ENCODE results near the gene SLC25A47. TPM values are rescaled to one million over a fixed set of nuclear protein-coding genes. Genes with fewer than 3 reads are reported as not detected.
"Not testable (repeated sequence)": the region's sequence is repeated elsewhere in the genome, so short reads cannot be mapped to it uniquely, and the experiment has no call there.

The SLC25A47 gene
- total RNA-seq, 2 donors from 2014 or later: not detected

DNA sequence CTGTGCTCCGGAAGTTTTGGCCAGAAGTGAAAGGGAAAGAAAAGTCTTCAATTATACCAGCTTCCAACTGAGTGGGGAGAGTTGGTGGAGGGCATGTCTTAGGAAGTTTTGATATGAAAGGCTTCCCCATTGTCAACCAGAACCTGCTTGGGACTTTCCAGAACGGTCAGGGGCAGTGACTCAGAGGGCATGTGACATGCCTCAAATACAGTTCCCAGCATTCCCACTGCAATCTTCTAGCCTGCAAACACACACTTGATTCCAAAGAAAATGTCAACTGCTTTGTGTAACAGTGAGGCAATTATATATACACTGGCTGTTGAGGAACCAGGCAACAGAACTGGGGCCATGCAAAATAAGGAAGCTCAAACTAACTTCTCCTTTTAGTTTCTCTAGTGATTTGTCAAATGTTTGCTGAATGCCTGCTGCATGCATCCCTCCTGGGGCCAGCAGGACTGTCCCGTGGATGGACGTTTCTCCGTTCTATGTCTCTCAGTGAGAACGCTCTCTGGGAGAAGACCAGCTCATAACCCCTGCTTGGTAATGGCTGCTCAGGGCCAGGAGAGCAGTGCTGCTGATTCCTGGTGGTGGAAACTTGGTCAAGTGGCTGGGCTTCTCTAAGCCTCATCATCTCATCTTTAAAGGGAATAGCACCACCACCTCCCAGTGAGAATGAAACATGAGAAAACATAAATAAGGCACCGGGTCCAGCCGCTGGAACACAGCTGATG lies 18.3 kb downstream of the SLC25A47 start:
- peaks cover 23% of the 10 kb centered on the region for H3K36me3 ChIP-seq
- peak; percentile 94 for ATAC-seq (ENCODE audit: insufficient number of reproducible peaks, low FRiP score, low read depth)

DNA sequence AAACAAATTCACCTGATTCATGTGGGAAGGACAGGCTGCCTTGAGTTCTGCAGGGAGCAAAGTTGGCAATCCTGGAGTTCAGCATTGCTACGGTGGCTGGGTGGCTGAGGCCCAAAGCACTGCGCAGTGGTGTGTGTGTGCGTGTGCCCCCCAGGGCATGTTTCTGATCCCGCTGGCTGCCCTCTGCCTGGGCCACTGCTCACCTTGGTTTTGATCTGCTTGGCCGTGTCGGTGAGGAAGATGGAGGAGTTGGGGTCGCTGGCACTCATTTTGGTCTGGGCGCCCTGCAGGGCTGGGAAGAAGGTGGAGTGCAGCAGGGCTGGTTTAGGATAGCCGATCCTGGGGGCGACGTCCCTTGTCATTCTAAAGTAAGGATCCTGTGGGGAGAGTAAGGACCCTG lies 19.1 kb downstream of the SLC25A47 start:
- Histone ChIP-seq H3K4me1 (ENCODE audit: control insufficient read depth in 1 of 2, low read depth in 2 of 2) (peaks cover 14 to 31% of the 10 kb centered on the region in 2 donors), H3K27ac (peak overlapping the region; percentile 83), H3K4me3 (no peak overlapping the region), H3K36me3 (peaks cover 17% of the 10 kb centered on the region), H3K27me3 (replicated peaks; ENCODE audit: insufficient read depth) (no peaks in the 10 kb centered on the region), H3K9me3 (no peaks in the 10 kb centered on the region)
- no peak for DNase-seq (ENCODE audit: low spot score)
- no peak for ATAC-seq (ENCODE audit: insufficient number of reproducible peaks, low FRiP score, low read depth)
- TF ChIP-seq, protein P1, sequence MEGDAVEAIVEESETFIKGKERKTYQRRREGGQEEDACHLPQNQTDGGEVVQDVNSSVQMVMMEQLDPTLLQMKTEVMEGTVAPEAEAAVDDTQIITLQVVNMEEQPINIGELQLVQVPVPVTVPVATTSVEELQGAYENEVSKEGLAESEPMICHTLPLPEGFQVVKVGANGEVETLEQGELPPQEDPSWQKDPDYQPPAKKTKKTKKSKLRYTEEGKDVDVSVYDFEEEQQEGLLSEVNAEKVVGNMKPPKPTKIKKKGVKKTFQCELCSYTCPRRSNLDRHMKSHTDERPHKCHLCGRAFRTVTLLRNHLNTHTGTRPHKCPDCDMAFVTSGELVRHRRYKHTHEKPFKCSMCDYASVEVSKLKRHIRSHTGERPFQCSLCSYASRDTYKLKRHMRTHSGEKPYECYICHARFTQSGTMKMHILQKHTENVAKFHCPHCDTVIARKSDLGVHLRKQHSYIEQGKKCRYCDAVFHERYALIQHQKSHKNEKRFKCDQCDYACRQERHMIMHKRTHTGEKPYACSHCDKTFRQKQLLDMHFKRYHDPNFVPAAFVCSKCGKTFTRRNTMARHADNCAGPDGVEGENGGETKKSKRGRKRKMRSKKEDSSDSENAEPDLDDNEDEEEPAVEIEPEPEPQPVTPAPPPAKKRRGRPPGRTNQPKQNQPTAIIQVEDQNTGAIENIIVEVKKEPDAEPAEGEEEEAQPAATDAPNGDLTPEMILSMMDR (IDR thresholded peaks at IDR 0.05): no peak

More for the DNA sequence above, 18.3 kb downstream of the SLC25A47 start:
- TF ChIP-seq, protein P1 (IDR thresholded peaks at IDR 0.05): no peak
- peak overlapping the region; percentile 83 for H3K27ac ChIP-seq
- no peaks in the 10 kb centered on the region for H3K9me3 ChIP-seq
- peaks cover 14 to 31% of the 10 kb centered on the region in 2 donors for H3K4me1 ChIP-seq (ENCODE audit: control insufficient read depth in 1 of 2, low read depth in 2 of 2)
- H3K27me3 ChIP-seq (replicated peaks; ENCODE audit: insufficient read depth): no peaks in the 10 kb centered on the region
- peak overlapping the region; percentile 25 for H3K4me3 ChIP-seq
- DNase-seq (ENCODE audit: low spot score): peak; percentile 24

DNA sequence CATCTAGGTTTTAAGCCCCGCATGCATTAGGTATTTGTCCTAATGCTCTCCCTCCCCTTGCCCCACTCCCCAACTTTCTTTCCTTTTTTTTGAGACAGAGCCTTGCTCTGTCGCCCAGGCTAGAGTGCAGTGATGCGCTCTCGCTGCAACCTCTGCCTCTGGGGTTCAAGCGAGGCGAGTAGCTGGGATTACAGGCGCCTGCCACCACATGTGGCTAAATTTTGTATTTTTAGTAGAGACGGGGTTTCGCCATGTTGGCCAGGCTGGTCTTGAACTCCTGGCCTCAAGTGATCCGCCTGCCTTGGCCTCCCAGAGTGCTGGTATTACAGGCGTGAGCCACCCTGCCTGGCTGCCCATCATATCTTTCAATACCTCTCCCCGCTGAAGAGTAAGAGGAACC lies 19.7 kb downstream of the SLC25A47 start:
- Histone ChIP-seq H3K4me1 (ENCODE audit: control insufficient read depth in 1 of 2, low read depth in 2 of 2) (peaks cover 14 to 31% of the 10 kb centered on the region in 2 donors), H3K36me3 (peaks cover 14% of the 10 kb centered on the region)
- DNase-seq (ENCODE audit: low spot score); H3K27me3 ChIP-seq (replicated peaks; ENCODE audit: insufficient read depth); H3K27ac ChIP-seq; H3K9me3 ChIP-seq; ATAC-seq (ENCODE audit: insufficient number of reproducible peaks, low FRiP score, low read depth); H3K4me3 ChIP-seq: not testable (repeated sequence)

DNA sequence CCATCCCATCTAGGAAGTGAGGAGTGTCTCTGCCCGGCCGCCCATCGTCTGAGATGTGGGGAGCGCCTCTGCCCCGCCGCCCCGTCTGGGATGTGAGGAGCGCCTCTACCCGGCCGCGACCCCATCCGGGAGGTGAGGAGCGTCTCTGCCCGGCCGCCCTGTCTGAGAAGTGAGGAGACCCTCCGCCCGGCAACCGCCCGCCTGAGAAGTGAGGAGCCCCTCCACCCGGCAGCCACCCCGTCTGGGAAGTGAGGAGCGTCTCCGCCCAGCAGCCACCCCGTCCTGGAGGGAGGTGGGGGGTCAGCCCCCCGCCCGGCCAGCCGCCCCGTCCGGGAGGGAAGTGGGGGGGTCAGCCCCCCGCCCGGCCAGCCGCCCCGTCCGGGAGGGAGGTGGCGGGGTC lies 21.5 kb downstream of the SLC25A47 start:
- not testable (repeated sequence) for H3K36me3 ChIP-seq; H3K27ac ChIP-seq; H3K4me3 ChIP-seq; ATAC-seq (ENCODE audit: insufficient number of reproducible peaks, low FRiP score, low read depth); H3K27me3 ChIP-seq (replicated peaks; ENCODE audit: insufficient read depth); H3K9me3 ChIP-seq; DNase-seq (ENCODE audit: low spot score)
- H3K4me1 ChIP-seq (ENCODE audit: control insufficient read depth in 1 of 2, low read depth in 2 of 2): peaks cover 14 to 31% of the 10 kb centered on the region in 2 donors

DNA sequence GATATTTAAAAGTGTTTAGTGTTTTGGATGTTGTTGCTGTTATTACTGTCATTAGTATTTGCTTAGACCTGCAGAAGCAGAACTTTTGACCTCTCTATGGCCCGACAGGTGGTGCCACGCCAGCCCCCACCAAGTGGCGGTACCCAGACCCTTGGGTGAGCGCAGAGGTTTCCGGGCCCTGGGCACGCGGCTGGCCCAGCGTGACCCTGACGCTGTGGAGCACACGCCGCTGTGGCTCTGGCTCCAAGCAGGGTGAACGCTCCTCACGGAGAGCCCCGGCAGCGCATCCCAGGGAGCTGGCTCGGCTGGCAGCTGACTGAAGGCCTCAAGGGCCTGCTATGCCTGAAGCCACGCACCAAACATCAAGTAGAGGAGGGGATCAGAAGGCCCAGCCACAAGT lies 22.6 kb downstream of the SLC25A47 start:
- peaks cover 12 to 22% of the 10 kb centered on the region in 2 donors for H3K4me1 ChIP-seq (ENCODE audit: control insufficient read depth in 1 of 2, low read depth in 2 of 2)
- H3K36me3 ChIP-seq: peaks cover 12% of the 10 kb centered on the region
- DNase-seq (ENCODE audit: low spot score): no peak
- no peak for ATAC-seq (ENCODE audit: insufficient number of reproducible peaks, low FRiP score, low read depth)
- TF ChIP-seq, protein P1 (IDR thresholded peaks at IDR 0.05): no peak
- H3K4me3 ChIP-seq: no peak overlapping the region
- no peaks in the 10 kb centered on the region for H3K9me3 ChIP-seq
- no peaks in the 10 kb centered on the region for H3K27me3 ChIP-seq (replicated peaks; ENCODE audit: insufficient read depth)
- no peak overlapping the region for H3K27ac ChIP-seq

- Histone ChIP-seq H3K27me3 (replicated peaks; ENCODE audit: insufficient read depth) (no peaks in the 10 kb centered on the region), H3K9me3 (no peaks in the 10 kb centered on the region), H3K4me1 (ENCODE audit: control insufficient read depth in 1 of 2, low read depth in 2 of 2) (peaks cover 8 to 14% of the 10 kb centered on the region in 2 donors), H3K4me3 (no peak overlapping the region), H3K27ac (no peak overlapping the region), H3K36me3 (peaks cover 16% of the 10 kb centered on the region)
- ATAC-seq (ENCODE audit: insufficient number of reproducible peaks, low FRiP score, low read depth) (no peak), DNase-seq (ENCODE audit: low spot score) (no peak)
- TF ChIP-seq, protein P1 (IDR thresholded peaks at IDR 0.05): no peak
Observed at GRCh38 chr14:100346306-100347091, 23.4 kb downstream of the SLC25A47 start.

All from thoracic aorta (tissue), 2 donors.